Measurements from ENCODE around the gene ABCA13.

The ABCA13 gene

DNA sequence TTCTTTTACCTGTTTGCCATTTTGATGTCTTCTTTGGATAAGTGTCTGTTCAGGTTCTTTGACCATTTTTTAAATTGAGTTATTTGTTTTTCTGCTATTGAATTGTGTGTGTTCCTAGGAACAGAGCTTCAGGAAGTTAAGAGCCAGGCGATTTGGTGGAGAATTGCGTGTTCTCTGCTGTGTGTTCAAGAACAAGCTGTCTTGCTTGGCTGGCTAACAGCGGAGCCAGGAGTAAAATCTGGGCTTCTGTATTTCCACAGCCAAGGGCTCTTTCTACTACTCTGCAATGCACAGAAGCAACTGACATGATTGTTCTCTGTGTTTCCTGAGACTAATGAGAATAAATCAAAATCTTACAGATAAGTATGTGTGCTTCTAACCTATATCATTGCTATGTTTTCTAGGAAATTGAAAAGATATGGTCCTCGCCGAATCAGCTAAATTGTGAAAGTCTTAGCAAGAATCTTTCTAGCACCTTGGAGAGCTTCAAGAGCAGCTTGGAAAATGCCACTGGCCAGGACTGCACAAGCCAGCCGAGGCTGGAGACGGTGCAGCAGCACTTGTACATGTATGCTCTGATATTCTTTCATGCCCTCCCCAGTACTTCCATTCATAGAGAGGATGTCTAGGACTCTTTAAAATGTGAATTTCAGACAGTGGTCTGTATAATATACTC lies 124.2 kb downstream of the ABCA13 start:
- DNase-seq (ENCODE audit: low spot score) = no peak

GRCh38 chr7:48296966-48297365 lies 125.7 kb downstream of the ABCA13 start:
- DNase-seq (ENCODE audit: low spot score) (no peak), FAIRE-seq (no peak)

More for the DNA sequence above, 124.2 kb downstream of the ABCA13 start:
- FAIRE-seq = no peak

GRCh38 chr7:48298779-48299178 lies 127.5 kb downstream of the ABCA13 start:
- peak; percentile 66 for FAIRE-seq
- DNase-seq (ENCODE audit: low spot score) = peak; percentile 72

GRCh38 chr7:48299580-48300169 lies 128.4 kb downstream of the ABCA13 start:
- DNase-seq (ENCODE audit: low spot score) (peak; percentile 52), FAIRE-seq (peak; percentile 57)

DNA sequence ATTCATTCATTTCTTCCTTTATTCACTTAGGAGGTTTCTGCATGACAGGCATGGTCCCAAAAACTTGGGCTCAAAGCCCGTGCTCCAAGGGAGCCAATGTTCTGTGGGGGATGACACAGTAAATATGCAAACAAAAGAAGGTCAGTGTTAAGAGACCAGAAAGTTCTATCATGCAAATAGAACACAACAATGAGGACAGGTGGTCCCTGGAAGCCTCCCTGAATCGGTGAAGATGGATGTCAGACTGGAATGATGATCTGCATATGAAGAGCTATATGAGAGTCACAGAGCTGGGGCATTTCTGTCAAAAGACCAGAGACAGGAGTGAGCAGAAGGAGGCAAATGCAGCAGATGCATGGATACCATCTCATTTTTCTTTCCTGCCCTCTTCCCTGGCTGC lies 129.0 kb downstream of the ABCA13 start:
- no peak for DNase-seq (ENCODE audit: low spot score)
- FAIRE-seq = no peak

- DNase-seq (ENCODE audit: low spot score) (no peak), FAIRE-seq (no peak)
These were observed 129.9 kb downstream of the ABCA13 start for GRCh38 chr7:48301201-48301600.

DNA sequence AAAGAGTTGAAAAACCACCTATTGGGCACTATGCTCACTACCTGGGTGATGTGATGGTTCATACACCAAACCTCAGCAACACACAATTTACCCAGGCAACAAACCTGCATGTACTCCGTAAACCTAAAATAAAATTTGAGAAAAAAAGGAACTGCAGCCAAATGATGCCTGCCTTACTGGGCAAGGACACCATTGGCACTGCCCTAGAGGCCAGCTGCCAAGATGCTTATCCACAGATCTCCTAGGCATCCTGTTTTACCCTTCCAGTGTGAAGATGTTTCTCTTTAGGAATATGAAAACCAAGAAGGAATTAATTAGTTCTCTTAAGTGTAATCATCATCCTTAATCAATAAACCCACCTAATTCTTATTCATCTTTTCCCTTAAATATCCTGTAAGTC lies 133.4 kb downstream of the ABCA13 start:
- no peak for FAIRE-seq
- DNase-seq (ENCODE audit: low spot score) = no peak

- DNase-seq (ENCODE audit: low spot score) (no peak), FAIRE-seq (no peak)
These were observed 134.4 kb downstream of the ABCA13 start for GRCh38 chr7:48305661-48306060.

DNA sequence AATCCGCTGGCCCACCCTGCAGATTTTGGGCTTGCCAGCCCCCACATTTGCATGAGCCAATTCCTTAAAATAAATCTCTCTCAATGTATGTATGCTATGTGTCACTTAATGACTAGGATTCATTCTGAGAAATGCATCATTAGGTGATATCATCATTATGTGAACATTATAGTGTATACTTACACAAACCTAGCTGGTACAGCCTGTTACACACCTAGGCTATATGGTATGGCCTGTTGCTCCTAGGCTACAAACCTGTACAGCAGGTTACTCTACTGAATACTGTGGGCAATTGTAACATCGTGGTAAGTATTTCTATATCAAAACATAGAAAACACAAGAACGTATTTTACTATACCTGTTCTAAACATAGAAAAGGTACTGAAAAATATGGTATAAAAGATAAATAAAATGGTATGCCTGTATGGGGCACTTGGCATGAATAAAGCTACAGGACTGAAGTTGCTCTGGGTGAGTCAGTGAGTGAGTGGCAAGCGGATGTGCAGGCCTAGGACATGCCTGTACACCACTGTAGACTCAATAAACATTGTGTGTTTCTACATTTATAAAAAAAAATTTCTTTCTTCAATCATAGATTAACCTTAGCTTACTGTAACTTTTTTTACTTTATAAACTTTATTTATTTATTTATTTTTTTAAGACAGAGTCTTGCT lies 135.9 kb downstream of the ABCA13 start:
- FAIRE-seq (no peak), DNase-seq (ENCODE audit: low spot score) (no peak)

DNA sequence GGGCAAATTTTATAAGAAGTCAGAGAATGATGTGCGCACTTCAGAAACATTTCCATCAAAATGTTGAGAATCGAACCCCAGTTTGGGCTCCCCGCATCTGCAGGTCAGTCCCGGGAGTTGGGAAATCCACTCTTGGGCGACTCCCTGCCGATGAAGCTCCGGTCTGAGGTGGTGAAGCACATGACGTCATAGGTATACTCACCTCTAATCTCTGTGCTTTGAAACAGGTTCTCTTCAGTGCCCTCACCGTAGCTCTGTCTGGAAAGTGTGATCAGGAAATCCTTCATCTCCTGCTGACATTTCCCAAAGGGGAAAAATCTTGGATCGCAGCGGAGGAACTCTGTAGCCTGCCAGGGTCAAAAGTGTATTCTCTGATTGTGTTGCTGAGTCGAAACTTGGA lies 138.5 kb downstream of the ABCA13 start:
- FAIRE-seq (no peak), DNase-seq (ENCODE audit: low spot score) (no peak)

- DNase-seq (ENCODE audit: low spot score) (no peak), FAIRE-seq (no peak)
These were observed 140.3 kb downstream of the ABCA13 start for GRCh38 chr7:48311464-48312100.

GRCh38 chr7:48312151-48312550 lies 140.9 kb downstream of the ABCA13 start:
- FAIRE-seq = no peak
- DNase-seq (ENCODE audit: low spot score) = no peak

DNA sequence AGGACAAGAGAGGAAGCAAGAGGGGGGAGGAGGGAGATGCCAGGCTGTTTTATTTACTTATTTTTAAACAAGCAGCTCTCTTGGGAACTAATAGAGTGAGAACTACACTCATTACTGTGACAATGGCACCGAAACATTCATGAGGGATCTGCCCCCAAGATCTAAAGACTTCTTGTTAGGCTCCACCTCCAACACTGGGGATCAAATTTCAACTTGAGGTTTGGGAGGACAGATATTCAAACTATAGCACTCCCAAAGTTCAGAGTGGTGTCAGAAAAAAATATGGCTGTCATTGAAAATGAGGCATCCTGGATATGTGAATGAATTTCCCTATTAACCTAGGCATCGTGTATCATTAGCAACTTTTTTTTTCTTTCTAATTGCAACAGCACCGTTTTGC lies 145.5 kb downstream of the ABCA13 start:
- no peak for DNase-seq (ENCODE audit: low spot score)
- FAIRE-seq = no peak

GRCh38 chr7:48317360-48317759 lies 146.1 kb downstream of the ABCA13 start:
- DNase-seq (ENCODE audit: low spot score) (no peak), FAIRE-seq (no peak)

- FAIRE-seq (no peak), DNase-seq (ENCODE audit: low spot score) (no peak)
These were observed 150.2 kb downstream of the ABCA13 start for GRCh38 chr7:48321319-48322010.

DNA sequence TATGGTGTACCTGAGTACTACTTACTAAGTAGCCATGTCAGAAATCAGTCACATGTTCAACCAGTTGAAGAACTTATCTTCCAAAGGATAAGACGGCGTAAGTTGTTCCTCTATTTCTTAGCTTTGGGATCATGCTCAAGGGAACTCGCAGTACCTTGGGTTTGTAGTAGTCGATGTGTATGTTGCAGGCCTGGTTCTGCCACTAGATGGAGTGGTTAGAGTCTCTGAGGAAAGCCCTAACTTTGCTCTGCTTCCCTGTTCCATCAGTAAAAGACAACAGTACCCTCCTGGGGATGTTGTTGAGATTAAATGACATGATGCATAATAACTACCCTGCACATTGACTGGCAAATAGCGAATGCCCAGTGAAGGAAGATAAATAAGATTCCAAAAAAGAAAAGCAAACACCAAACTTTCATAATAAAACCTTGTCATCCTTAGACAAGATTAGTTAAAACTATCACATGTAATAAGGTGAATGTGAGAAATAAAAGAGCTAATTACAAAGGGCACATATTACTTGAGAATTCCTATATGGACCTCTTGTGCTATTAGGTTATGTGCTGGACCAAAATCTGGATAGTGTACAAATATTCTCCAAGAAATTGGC lies 165.9 kb downstream of the ABCA13 start:
- FAIRE-seq = no peak
- DNase-seq (ENCODE audit: low spot score) = peak; percentile 26

GRCh38 chr7:48337781-48338180 lies 166.5 kb downstream of the ABCA13 start:
- FAIRE-seq (no peak), DNase-seq (ENCODE audit: low spot score) (no peak)

DNA sequence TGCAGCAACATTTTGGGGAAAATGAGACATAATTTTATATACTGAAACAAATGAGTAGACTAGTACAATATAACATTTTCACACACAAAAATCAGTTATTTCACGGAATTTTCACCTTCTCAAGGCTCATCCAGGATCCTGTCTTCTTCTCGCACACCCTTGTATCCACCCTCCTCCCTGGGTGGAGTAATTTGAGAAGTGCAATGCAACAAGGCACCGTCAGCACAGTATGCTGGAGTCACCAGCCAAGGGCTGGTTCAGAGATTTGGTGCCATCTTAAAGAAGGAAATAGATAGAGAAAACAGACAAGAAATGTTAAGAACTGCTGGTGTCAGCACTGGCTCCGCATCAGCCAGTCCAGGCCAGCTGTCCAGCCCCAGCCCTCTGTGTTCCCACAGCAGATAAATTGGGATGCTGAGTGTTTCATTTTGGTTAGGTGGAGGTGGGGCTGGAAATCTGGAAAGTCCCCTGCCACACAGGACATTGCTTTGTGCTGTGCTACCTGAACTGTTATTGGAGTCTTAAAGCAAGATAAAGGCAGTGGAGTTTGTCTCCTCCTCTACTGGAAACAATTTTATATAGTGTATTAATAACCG lies 176.1 kb downstream of the ABCA13 start:
- no peak for DNase-seq (ENCODE audit: low spot score)
- FAIRE-seq = no peak

GRCh38 chr7:48350515-48350914 lies 179.3 kb downstream of the ABCA13 start:
- DNase-seq (ENCODE audit: low spot score) (no peak), FAIRE-seq (no peak)

- FAIRE-seq (no peak), DNase-seq (ENCODE audit: low spot score) (no peak)
These were observed 180.6 kb downstream of the ABCA13 start for GRCh38 chr7:48351900-48352299.

GRCh38 chr7:48355346-48355745 lies 184.1 kb downstream of the ABCA13 start:
- no peak for DNase-seq (ENCODE audit: low spot score)
- no peak for FAIRE-seq

Data from RCC 7860 (cell line).